Activated B cell treated with CpG ODN at 0.5 μM for 24 hours (primary cell): ENCODE data around the gene DUSP7. TPM values are rescaled to one million over a fixed set of nuclear protein-coding genes. Genes with fewer than 3 reads are reported as not detected.

Experiments used
- ATAC-seq: fragments of 200-7000 bp; cut with Tn5 transposase; one replicate; pipeline ENCODE4 v1.10.0; 2021; ENCODE audit warnings: low read depth, mild to moderate bottlenecking, moderate library complexity
- CTCF ChIA-PET: fragments of 350-600 bp; sonication (Branson Sonifier 250); formaldehyde crosslinking; loops from one replicate; lab custom pipeline; 2021; ENCODE audit warnings: antibody characterized with exemption; lab: Charles Lee
- POLR2A ChIA-PET: fragments of 350-600 bp; sonication (Branson Sonifier 250); formaldehyde crosslinking; loops from one replicate; lab custom pipeline; 2021; ENCODE audit warnings: antibody characterized with exemption; lab: Charles Lee
- DNase-seq: peaks from one replicate; pipeline ENCODE4 v3.0.0; 2022
- H3K27ac Mint-ChIP-seq: one replicate; pipeline ENCODE4 v1.8.0; 2020; ENCODE audit warnings: mixed read lengths
- H3K27me3 Mint-ChIP-seq: one replicate; pipeline ENCODE4 v1.8.0; 2021; ENCODE audit warnings: mixed read lengths
- H3K36me3 Mint-ChIP-seq: one replicate; pipeline ENCODE4 v1.8.0; 2021; ENCODE audit warnings: low read depth, mixed read lengths
- H3K4me1 Mint-ChIP-seq: one replicate; pipeline ENCODE4 v1.8.0; 2021; ENCODE audit warnings: mixed read lengths
- H3K4me3 Mint-ChIP-seq: one replicate; pipeline ENCODE4 v1.8.0; 2020; ENCODE audit warnings: mild to moderate bottlenecking, mixed read lengths
- H3K9me3 Mint-ChIP-seq: one replicate; pipeline ENCODE4 v1.8.0; 2020; ENCODE audit warnings: mixed read lengths
- CTCF ChIP-seq: fragments of 200-600 bp; IDR thresholded peaks from one replicate; pipeline ENCODE4 v1.8.0; 2022; ENCODE audit warnings: antibody characterized with exemption, mild to moderate bottlenecking
- intact Hi-C: fragments of 100-400 bp; cut with micrococcal nuclease; formaldehyde crosslinking; loops from one replicate; pipeline ENCODE4 v1.15.1; 2024
- total RNA-seq: library from RNA; stranded (reverse); gene quantifications from 2 replicates; pipeline ENCODE4 v1.2.3, GENCODE V29; 2022

The DUSP7 gene
- total RNA-seq, 1 donor from 2014 or later, result 4.3 TPM

GRCh38 chr3:52049503-52049902, 6.9 kb downstream of the DUSP7 start:
- peaks cover 30% of the 10 kb centered on the region for H3K4me1 Mint-ChIP-seq
- ATAC-seq, result no peak
- POLR2A ChIA-PET, result no interaction called here
- DNase-seq, result no peak
- TF ChIP-seq CTCF, result no peak
- intact Hi-C loops, result no loop called here
- no peaks in the 10 kb centered on the region for H3K9me3 Mint-ChIP-seq
- H3K27me3 Mint-ChIP-seq, result no peaks in the 10 kb centered on the region
- no peak overlapping the region for H3K4me3 Mint-ChIP-seq
- no peak overlapping the region for H3K27ac Mint-ChIP-seq
- peaks cover 21% of the 10 kb centered on the region for H3K36me3 Mint-ChIP-seq
- CTCF ChIA-PET, result no interaction called here

- ChIA-PET POLR2A (no interaction called here), CTCF (no interaction called here)
- TF ChIP-seq CTCF, result no peak
- H3K27ac Mint-ChIP-seq, result no peak overlapping the region
- intact Hi-C loops, result no loop called here
- DNase-seq, result no peak
- H3K27me3 Mint-ChIP-seq, result no peaks in the 10 kb centered on the region
- no peak overlapping the region for H3K4me3 Mint-ChIP-seq
- ATAC-seq, result no peak
- peaks cover 9% of the 10 kb centered on the region for H3K4me1 Mint-ChIP-seq
- H3K36me3 Mint-ChIP-seq, result peaks cover 21% of the 10 kb centered on the region
- H3K9me3 Mint-ChIP-seq, result no peaks in the 10 kb centered on the region
These were observed 8.9 kb downstream of the DUSP7 start for GRCh38 chr3:52047295-52047960.

- H3K27ac Mint-ChIP-seq, result no peak overlapping the region
- no peak for DNase-seq
- no peaks in the 10 kb centered on the region for H3K9me3 Mint-ChIP-seq
- TF ChIP-seq CTCF, result no peak
- no peak overlapping the region for H3K4me3 Mint-ChIP-seq
- H3K36me3 Mint-ChIP-seq, result peaks cover 18% of the 10 kb centered on the region
- no peak for ATAC-seq
- CTCF ChIA-PET, result no interaction called here
- no peaks in the 10 kb centered on the region for H3K27me3 Mint-ChIP-seq
- peaks cover 4% of the 10 kb centered on the region for H3K4me1 Mint-ChIP-seq
- POLR2A ChIA-PET, result no interaction called here
- intact Hi-C loops, result no loop called here
These were observed 9.5 kb downstream of the DUSP7 start for GRCh38 chr3:52046902-52047239.

GRCh38 chr3:52046186-52046901, 10.0 kb downstream of the DUSP7 start:
- Mint-ChIP-seq H3K4me1 (peaks cover under 1% of the 10 kb centered on the region), H3K9me3 (no peaks in the 10 kb centered on the region), H3K36me3 (peaks cover 17% of the 10 kb centered on the region), H3K27me3 (no peaks in the 10 kb centered on the region), H3K27ac (no peak overlapping the region), H3K4me3 (no peak overlapping the region)
- ATAC-seq (no peak), DNase-seq (no peak)
- ChIA-PET CTCF (interaction anchor here (0.6 kb wide), 1 partner anchor 376 kb away, joined by 3 read pairs; no protein-coding TSS in a partner anchor), POLR2A (no interaction called here)
- TF ChIP-seq CTCF, result no peak
- intact Hi-C loops, result no loop called here

- intact Hi-C loops, result no loop called here
- H3K27ac Mint-ChIP-seq, result no peak overlapping the region
- no peak overlapping the region for H3K4me3 Mint-ChIP-seq
- no peaks in the 10 kb centered on the region for H3K27me3 Mint-ChIP-seq
- no peak for DNase-seq
- ATAC-seq, result no peak
- H3K4me1 Mint-ChIP-seq, result no peaks in the 10 kb centered on the region
- TF ChIP-seq CTCF, result no peak
- POLR2A ChIA-PET, result no interaction called here
- peaks cover 12% of the 10 kb centered on the region for H3K36me3 Mint-ChIP-seq
- no peaks in the 10 kb centered on the region for H3K9me3 Mint-ChIP-seq
- CTCF ChIA-PET, result interaction anchor here (1.5 kb wide), 1 partner anchor 43 kb away, joined by 3 read pairs; no protein-coding TSS in a partner anchor
These were observed 11.3 kb downstream of the DUSP7 start for GRCh38 chr3:52044869-52045619.
